HepG2 (cell line): ENCODE results near the gene VRK1. TPM values are rescaled to one million over a fixed set of nuclear protein-coding genes. Genes with fewer than 3 reads are reported as not detected.

ENCODE experiments used
- ATAC-seq: fragments of 200-7000 bp; cut with Tn5 transposase; 3 replicates; pipeline ENCODE4 v1.9.1; 2020; ENCODE audit warnings: mild to moderate bottlenecking, moderate library complexity
- BruUV-seq: library from RNA; stranded (reverse); fragments of 400-500 nt; replicated peaks from 2 replicates; lab custom pipeline; 2021; lab: Mats Ljungman, UMichigan
- CTCF ChIA-PET: fragments of 300-600 bp; formaldehyde crosslinking; extraction: SDS; loops from one replicate; lab custom pipeline; 2021; ENCODE audit warnings: low total read pairs, inconsistent platforms, low intra/inter-chr PET ratio; lab: Yijun Ruan, JAX
- POLR2A ChIA-PET: fragments of 350-600 bp; sonication (Branson Sonifier 250); formaldehyde crosslinking; loops from one replicate; lab custom pipeline; 2020; ENCODE audit warnings: antibody characterized with exemption, inconsistent platforms; lab: Yijun Ruan, JAX
- DNase-seq: peaks from one replicate; pipeline ENCODE4 v3.0.0-alpha.2; 2015; ENCODE audit warnings: low spot score
- FAIRE-seq: peaks from 3 replicates; lab custom pipeline; 2011; peaks lifted over from hg19 to GRCh38; lab: Jason Lieb, UNC
- H2AFZ ChIP-seq: one replicate; pipeline ENCODE4 v1.6.1; 2011; ENCODE audit warnings: low read length, inconsistent platforms
- H3K27ac ChIP-seq: fragments of 300-600 bp; 3 replicates; pipeline ENCODE4 v1.8.0; 2011; ENCODE audit warnings: mixed run types, mild to moderate bottlenecking, mixed read lengths, low read length, inconsistent platforms; ENCODE audit not compliant: insufficient read depth; ENCODE audit errors: extremely low read length
- H3K27me3 ChIP-seq, 2 experiments: fragments of 200-600 bp in 1 of 2; 2 replicates in 1 of 2; 3 replicates in 1 of 2; pipeline versions ENCODE4 v1.6.0 to v1.8.0; 2011; ENCODE audit warnings: low read length in 2 of 2, mild to moderate bottlenecking in 2 of 2, moderate library complexity in 2 of 2, inconsistent platforms in 1 of 2; ENCODE audit not compliant: insufficient read depth in 2 of 2, control insufficient read depth in 1 of 2
- H3K36me3 ChIP-seq, 2 experiments: fragments of 200-600 bp in 1 of 2; replicated peaks in 1 of 2; 2 replicates in 1 of 2; 3 replicates in 1 of 2; pipeline versions ENCODE4 v1.5.1 to v1.8.0; 2011; ENCODE audit warnings: low read length in 2 of 2, inconsistent platforms in 1 of 2; ENCODE audit not compliant: insufficient read depth in 2 of 2, control insufficient read depth in 1 of 2
- H3K4me1 ChIP-seq: 2 replicates; pipeline ENCODE4 v1.5.1; 2012; ENCODE audit warnings: low read length, inconsistent platforms; ENCODE audit not compliant: insufficient read depth
- H3K4me2 ChIP-seq: 2 replicates; pipeline ENCODE4 v1.6.0; 2011; ENCODE audit warnings: low read depth, low read length, inconsistent platforms
- H3K4me3 ChIP-seq, 3 experiments: fragments of 200-600 bp in 1 of 3; sonication (generic), shearing (Covaris generic) in 1 of 3; replicated peaks in 1 of 3; 2 replicates each; pipeline ENCODE4 v1.5.1; 2011 to 2016; ENCODE audit warnings: low read length in 3 of 3, inconsistent platforms in 2 of 3, low read depth in 2 of 3, mild to moderate bottlenecking in 2 of 3, control low read depth in 1 of 3, mixed read lengths in 1 of 3; ENCODE audit not compliant: insufficient read depth in 1 of 3
- H3K79me2 ChIP-seq: one replicate; pipeline ENCODE4 v1.6.1; 2011; ENCODE audit warnings: low read length, inconsistent platforms; ENCODE audit not compliant: insufficient read depth
- H3K9ac ChIP-seq: 2 replicates; pipeline ENCODE4 v1.6.0; 2011; ENCODE audit warnings: mild to moderate bottlenecking, low read depth, low read length, inconsistent platforms; ENCODE audit not compliant: insufficient read depth
- H3K9me3 ChIP-seq: 2 replicates; pipeline ENCODE4 v1.5.1; 2012; ENCODE audit warnings: mild to moderate bottlenecking, low read length
- H4K20me1 ChIP-seq: 2 replicates; pipeline ENCODE4 v1.6.0; 2011; ENCODE audit warnings: inconsistent platforms, mild to moderate bottlenecking, low read length, moderate library complexity; ENCODE audit not compliant: insufficient read depth
- ADNP ChIP-seq: sonication (generic); formaldehyde crosslinking; IDR thresholded peaks from 2 replicates; pipeline ENCODE4 v1.4.0; 2020; ENCODE audit warnings: missing genetic modification reagents
- BATF2 ChIP-seq: sonication (generic); formaldehyde crosslinking; IDR thresholded peaks from 2 replicates; pipeline ENCODE4 v1.8.0; 2022; ENCODE audit warnings: mild to moderate bottlenecking, missing genetic modification reagents, moderate library complexity
- CBX5 ChIP-seq: sonication (generic); formaldehyde crosslinking; IDR thresholded peaks from 2 replicates; pipeline ENCODE4 v1.4.0; 2020; ENCODE audit warnings: missing genetic modification reagents, borderline replicate concordance
- DZIP1 ChIP-seq: sonication (generic); formaldehyde crosslinking; IDR thresholded peaks from 2 replicates; pipeline ENCODE4 v1.5.0; 2020; ENCODE audit warnings: mild to moderate bottlenecking, missing genetic modification reagents
- FOSL2 ChIP-seq: sonication (generic); formaldehyde crosslinking; IDR thresholded peaks from 2 replicates; pipeline ENCODE4 v1.4.0; 2020; ENCODE audit warnings: missing genetic modification reagents
- HOXA5 ChIP-seq: sonication (generic); formaldehyde crosslinking; IDR thresholded peaks from 2 replicates; pipeline ENCODE4 v1.4.0; 2020; ENCODE audit warnings: missing genetic modification reagents
- KDM4B ChIP-seq: sonication (generic); formaldehyde crosslinking; IDR thresholded peaks from 2 replicates; pipeline ENCODE4 v1.4.0; 2020; ENCODE audit warnings: missing genetic modification reagents
- MTF2 ChIP-seq: sonication (generic); formaldehyde crosslinking; IDR thresholded peaks from 2 replicates; pipeline ENCODE4 v1.5.0; 2020; ENCODE audit warnings: missing genetic modification reagents, borderline replicate concordance
- PHF5A ChIP-seq: IDR thresholded peaks from one replicate; pipeline ENCODE4 v1.6.1; 2018; ENCODE audit warnings: low read depth, missing genetic modification reagents; ENCODE audit not compliant: unreplicated experiment
- TBL1XR1 ChIP-seq: fragments of 150-350 bp; IDR thresholded peaks from 2 replicates; pipeline ENCODE4 v1.6.1; 2014; ENCODE audit warnings: borderline replicate concordance, low read length; ENCODE audit not compliant: partially characterized antibody
- ZBTB21 ChIP-seq: sonication (generic); formaldehyde crosslinking; IDR thresholded peaks from 2 replicates; pipeline ENCODE4 v1.4.0; 2020; ENCODE audit warnings: missing genetic modification reagents
- ZBTB49 ChIP-seq: sonication (generic); formaldehyde crosslinking; IDR thresholded peaks from 2 replicates; pipeline ENCODE4 v1.4.0; 2020; ENCODE audit warnings: missing genetic modification reagents, borderline replicate concordance
- ZNF253 ChIP-seq: sonication (generic); formaldehyde crosslinking; IDR thresholded peaks from 2 replicates; pipeline ENCODE4 v1.8.0; 2022; ENCODE audit warnings: mild to moderate bottlenecking, missing genetic modification reagents, borderline replicate concordance
- ZNF362 ChIP-seq: sonication (generic); formaldehyde crosslinking; IDR thresholded peaks from 2 replicates; pipeline ENCODE4 v1.4.0; 2020; ENCODE audit warnings: missing genetic modification reagents, mild to moderate bottlenecking, borderline replicate concordance
- ZNF883 ChIP-seq: sonication (generic); formaldehyde crosslinking; IDR thresholded peaks from 2 replicates; pipeline ENCODE4 v1.5.1; 2020; ENCODE audit warnings: mild to moderate bottlenecking, missing genetic modification reagents; ENCODE audit errors: not compliant biosample characterization
- WGBS: methylation state at CpG from one replicate; pipeline ENCODE4 v1.1.6; 2017; ENCODE audit warnings: low lambda C conversion rate; 5-methylcytosine and 5-hydroxymethylcytosine counted together
- in situ Hi-C: cut with HindIII; loops from 2 replicates; pipeline ENCODE4 v1.10.0; 2017; ENCODE audit warnings: low pct_unique_long_range_greater_than_20kb; ENCODE audit not compliant: extremely low pct_ligation_motif_present
- intact Hi-C: fragments of 100-400 bp; cut with micrococcal nuclease; formaldehyde crosslinking; loops from one replicate; pipeline ENCODE4 v1.10.0; 2022; ENCODE audit not compliant: unreplicated experiment
- polyA plus RNA-seq, 8 experiments: library from polyadenylated mRNA; depleted of rRNA in 3 of 8; stranded (reverse) in 7 of 8; unstranded in 1 of 8; fragments of >200 nt; fragmentation: Illumina TruSeq in 4 of 8; extraction: Trizol in 4 of 8; gene quantifications; 2 replicates each; pipeline versions ENCODE4 v1.2.1 to v1.2.3, GENCODE V29; 2011 to 2016; ENCODE audit warnings: low read depth in 4 of 8, missing spikeins in 1 of 8, mixed read lengths in 1 of 8; ENCODE audit not compliant: insufficient read depth in 1 of 8
- total RNA-seq, 5 experiments: library from RNA; depleted of rRNA; stranded (reverse); fragments of >200 nt; fragmentation: Illumina TruSeq; extraction: Trizol; gene quantifications; 2 replicates each; pipeline ENCODE4 v1.2.3, GENCODE V29; 2016; ENCODE audit warnings: low read depth in 1 of 5

VRK1 gene
- total and polyA plus RNA-seq, 2 of the 13 experiments (the other 11 are each of a cell fraction or from before 2014, with no cell fraction given): 7.9 to 51.3 TPM

- TF ChIP-seq ADNP: no peak
- no peak for TF ChIP-seq BATF2
- TF ChIP-seq ZNF883 (CRISPR knock-in tag): no peak
- no peak for TF ChIP-seq HOXA5
- TF ChIP-seq, all 625 proteins: peak for 0
Measured at GRCh38 chr14:96911499-96912149, 114.4 kb downstream of the VRK1 start (continued).

- Histone ChIP-seq H4K20me1 (no peaks in the 10 kb centered on the region), H3K36me3 (no peaks in the 10 kb centered on the region), H2AFZ (no peak overlapping the region), H3K4me2 (no peak overlapping the region), H3K79me2 (no peaks in the 10 kb centered on the region), H3K4me3 (no peak overlapping the region), H3K4me1 (no peaks in the 10 kb centered on the region), H3K9ac (no peak overlapping the region), H3K27ac (no peak overlapping the region), H3K9me3 (peaks cover 3% of the 10 kb centered on the region; the same call in 1 of the 2 replicates), H3K27me3 (no peaks in the 10 kb centered on the region)
- CTCF ChIA-PET: no interaction called here
- no TSS peak for BruUV-seq
- DNase-seq (no peak), FAIRE-seq (no peak), ATAC-seq (no peak)
- in situ Hi-C loops (no loop called here), intact Hi-C loops (no loop called here)
- WGBS: 76% methylated on average over 5 of the region's 5 CpGs
- POLR2A ChIA-PET: no interaction called here
- no peak for TF ChIP-seq CBX5
- no peak for TF ChIP-seq ZNF362 (CRISPR knock-in tag)
- no peak for TF ChIP-seq PHF5A (CRISPR knock-in tag)
- no peak for TF ChIP-seq ZBTB49 (CRISPR knock-in tag)
- TF ChIP-seq ZBTB21 (CRISPR knock-in tag): no peak
- TF ChIP-seq ZNF253 (CRISPR knock-in tag): no peak
- no peak for TF ChIP-seq TBL1XR1
- TF ChIP-seq MTF2 (CRISPR knock-in tag): no peak
- TF ChIP-seq KDM4B: no peak
- no peak for TF ChIP-seq FOSL2 (CRISPR knock-in tag)
- TF ChIP-seq DZIP1: no peak
Measured at GRCh38 chr14:96914571-96915128, 117.5 kb downstream of the VRK1 start.
